ENCODE data around the gene ZBTB49. TPM values are rescaled to one million over a fixed set of nuclear protein-coding genes. Genes with fewer than 3 reads are reported as not detected.
A peak's percentile ranks its signal among the peaks of the same experiment; 100 is the strongest.

The ZBTB49 gene, protein sequence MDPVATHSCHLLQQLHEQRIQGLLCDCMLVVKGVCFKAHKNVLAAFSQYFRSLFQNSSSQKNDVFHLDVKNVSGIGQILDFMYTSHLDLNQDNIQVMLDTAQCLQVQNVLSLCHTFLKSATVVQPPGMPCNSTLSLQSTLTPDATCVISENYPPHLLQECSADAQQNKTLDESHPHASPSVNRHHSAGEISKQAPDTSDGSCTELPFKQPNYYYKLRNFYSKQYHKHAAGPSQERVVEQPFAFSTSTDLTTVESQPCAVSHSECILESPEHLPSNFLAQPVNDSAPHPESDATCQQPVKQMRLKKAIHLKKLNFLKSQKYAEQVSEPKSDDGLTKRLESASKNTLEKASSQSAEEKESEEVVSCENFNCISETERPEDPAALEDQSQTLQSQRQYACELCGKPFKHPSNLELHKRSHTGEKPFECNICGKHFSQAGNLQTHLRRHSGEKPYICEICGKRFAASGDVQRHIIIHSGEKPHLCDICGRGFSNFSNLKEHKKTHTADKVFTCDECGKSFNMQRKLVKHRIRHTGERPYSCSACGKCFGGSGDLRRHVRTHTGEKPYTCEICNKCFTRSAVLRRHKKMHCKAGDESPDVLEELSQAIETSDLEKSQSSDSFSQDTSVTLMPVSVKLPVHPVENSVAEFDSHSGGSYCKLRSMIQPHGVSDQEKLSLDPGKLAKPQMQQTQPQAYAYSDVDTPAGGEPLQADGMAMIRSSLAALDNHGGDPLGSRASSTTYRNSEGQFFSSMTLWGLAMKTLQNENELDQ
- 10 to 100 TPM; 14.0 to 26.7 TPM for total RNA-seq
- polyA plus RNA-seq (ENCODE audit: insufficient read depth, low read depth, low replicate concordance), result 10.2 TPM
- long read RNA-seq, donor 1, result 0 reads
- long read RNA-seq, donor 2, result 0 reads

DNA sequence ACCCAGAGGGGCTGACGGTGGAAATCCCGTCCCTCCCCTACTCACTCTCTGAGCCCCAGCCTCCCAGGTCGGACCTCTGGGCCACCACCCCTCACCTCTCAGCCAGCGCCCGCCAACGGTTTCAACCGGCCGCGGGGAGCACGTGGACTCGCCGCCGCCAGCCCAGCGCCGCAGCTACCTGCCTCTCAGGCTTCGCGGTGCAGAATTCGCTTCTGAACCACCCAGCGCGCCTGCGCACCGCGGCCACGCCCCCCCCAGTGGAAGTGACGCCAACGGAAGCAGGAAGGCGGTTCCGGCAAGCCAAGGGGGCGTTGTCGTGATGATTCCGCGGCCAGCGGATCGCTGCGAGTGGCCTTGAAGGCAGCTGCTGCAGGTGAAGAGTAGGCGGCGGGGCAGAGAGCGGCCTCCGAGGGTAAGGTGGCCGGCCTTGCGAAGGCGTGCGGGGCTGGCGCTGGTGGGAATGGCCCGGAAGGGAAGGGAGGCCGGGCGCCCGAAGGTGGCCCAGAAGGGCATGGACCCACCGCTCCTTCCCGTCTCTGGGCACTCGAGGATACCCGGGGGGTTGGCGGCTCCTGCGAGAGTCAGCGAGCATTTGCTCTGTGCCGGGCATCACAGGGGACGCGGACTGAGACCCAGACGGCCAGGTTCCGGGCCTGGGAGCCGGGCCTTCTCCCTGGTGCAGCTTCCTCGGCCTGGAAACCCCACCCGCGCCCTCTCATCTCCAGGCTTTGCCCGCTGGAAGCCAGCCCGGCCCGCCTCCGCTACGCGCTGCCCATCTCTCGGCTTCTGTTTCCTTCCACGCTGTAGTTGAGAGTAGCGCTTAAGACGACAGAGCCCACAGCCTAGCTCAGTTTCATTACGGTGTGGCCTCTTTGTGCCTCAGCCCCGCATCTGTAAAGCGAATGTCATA, at the start of gene ZBTB49, which contains the start of gene LYAR:
TSS of gene ZBTB49 (plus strand) at position 311 of the 910 bp plus-strand sequence. CDS start 9,695 bp downstream, outside the sequence.
TSS of gene LYAR (minus strand) at position 214 of the 910 bp plus-strand sequence. CDS start 6,412 bp downstream, outside the sequence.
- Histone ChIP-seq H3K36me3 (ENCODE audit: low read depth, missing control alignments) (no peaks in the 10 kb centered on the region), H3K4me1 (peaks cover 13% of the 10 kb centered on the region), H3K4me3 (peak within 1 kb of the TSS; percentile 75 to 80), H3K27ac (peak within 1 kb of the TSS; percentile 1 to 78), H3K27me3 (no peaks in the 10 kb centered on the region), H3K9me3 (no peaks in the 10 kb centered on the region)
- peak; percentile 95 for DNase-seq
- intact Hi-C loops (cut with DNase I; ENCODE audit: low total_unique reads), result no loop called here
- TF ChIP-seq CTCF (IDR thresholded peaks at IDR 0.05) (no peak), POLR2A (IDR thresholded peaks at IDR 0.05) (peak; percentile 29)
- 0 to 1% methylated on average over 18 to 76 of the region's 77 CpGs for WGBS, 2 donors

DNA sequence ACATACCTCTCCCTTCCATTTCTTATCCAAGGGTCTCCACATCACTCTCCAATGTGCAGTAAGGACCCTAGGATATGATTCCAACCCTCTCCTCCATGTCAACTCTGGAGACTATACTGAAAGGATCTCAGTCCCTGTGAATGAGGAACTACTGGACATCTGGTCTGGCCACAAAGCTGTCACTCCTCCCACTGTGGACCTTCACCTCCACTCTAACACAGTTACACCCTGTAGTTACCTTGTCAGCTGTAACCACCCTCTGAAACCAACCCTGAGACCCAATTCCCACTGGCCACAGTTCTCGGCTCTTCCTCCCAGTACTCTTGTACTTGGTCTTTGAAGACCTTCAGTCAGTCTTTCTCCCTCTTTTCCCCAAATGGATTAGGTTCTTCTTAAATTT, 44.9 kb upstream of the ZBTB49 start:
- H3K36me3 ChIP-seq (ENCODE audit: low read depth, missing control alignments), result no peaks in the 10 kb centered on the region
- H3K4me1 ChIP-seq, result peaks cover 6% of the 10 kb centered on the region
- no peaks in the 10 kb centered on the region for H3K27me3 ChIP-seq
- H3K9me3 ChIP-seq, result no peaks in the 10 kb centered on the region
- 92 to 100% methylated on average over 1 of the region's 1 CpG for WGBS, 2 donors
- H3K4me3 ChIP-seq, result no peak overlapping the region
- intact Hi-C loops (cut with DNase I; ENCODE audit: low total_unique reads), result no loop called here
- H3K27ac ChIP-seq, result no peak overlapping the region
- no peak for TF ChIP-seq CTCF (IDR thresholded peaks at IDR 0.05)
- TF ChIP-seq POLR2A (IDR thresholded peaks at IDR 0.05), result no peak
- DNase-seq, result no peak

GRCh38 chr4:4247696-4248028, 42.4 kb upstream of the ZBTB49 start:
- Histone ChIP-seq H3K27me3 (no peaks in the 10 kb centered on the region), H3K4me3 (peak overlapping the region; percentile 64 to 98), H3K36me3 (ENCODE audit: low read depth, missing control alignments) (no peaks in the 10 kb centered on the region), H3K27ac (peak overlapping the region; percentile 85 to 90), H3K9me3 (no peaks in the 10 kb centered on the region), H3K4me1 (peaks cover 6% of the 10 kb centered on the region)
- WGBS, 2 donors, result 0 to 1% methylated on average over 12 of the region's 12 CpGs
- no peak for DNase-seq
- TF ChIP-seq POLR2A (IDR thresholded peaks at IDR 0.05) (no peak), CTCF (IDR thresholded peaks at IDR 0.05) (no peak)
- intact Hi-C loops (cut with DNase I; ENCODE audit: low total_unique reads), result no loop called here

GRCh38 chr4:4248029-4248884, 41.8 kb upstream of the ZBTB49 start, which contains the start of gene TMEM128:
TSS of gene TMEM128 (minus strand) at chr4:4248223. CDS start at chr4:4248202, 21 bp downstream.
- no peaks in the 10 kb centered on the region for H3K9me3 ChIP-seq
- H3K4me1 ChIP-seq, result peaks cover 6% of the 10 kb centered on the region
- H3K4me3 ChIP-seq, result peak within 1 kb of the TSS; percentile 64 to 98
- no peaks in the 10 kb centered on the region for H3K36me3 ChIP-seq (ENCODE audit: low read depth, missing control alignments)
- no peaks in the 10 kb centered on the region for H3K27me3 ChIP-seq
- peak within 1 kb of the TSS; percentile 85 to 90 for H3K27ac ChIP-seq
- TF ChIP-seq CTCF (IDR thresholded peaks at IDR 0.05) (peak in 2 of 3 experiments; percentile 13 to 23), POLR2A (IDR thresholded peaks at IDR 0.05) (peak; percentile 26)
- peak; percentile 96 for DNase-seq
- intact Hi-C loops (cut with DNase I; ENCODE audit: low total_unique reads), result no loop called here
- 1% methylated on average over 33 to 61 of the region's 62 CpGs for WGBS, 2 donors
